ENCODE data around the gene ANKRD22. TPM values are rescaled to one million over a fixed set of nuclear protein-coding genes. Genes with fewer than 3 reads are reported as not detected.

ANKRD22 gene
- total and polyA plus RNA-seq, 10 of the 15 experiments (the other 5 are each of a cell fraction or from before 2014, with no cell fraction given): 0.30 to 1.3 (median 0.71) TPM

DNA sequence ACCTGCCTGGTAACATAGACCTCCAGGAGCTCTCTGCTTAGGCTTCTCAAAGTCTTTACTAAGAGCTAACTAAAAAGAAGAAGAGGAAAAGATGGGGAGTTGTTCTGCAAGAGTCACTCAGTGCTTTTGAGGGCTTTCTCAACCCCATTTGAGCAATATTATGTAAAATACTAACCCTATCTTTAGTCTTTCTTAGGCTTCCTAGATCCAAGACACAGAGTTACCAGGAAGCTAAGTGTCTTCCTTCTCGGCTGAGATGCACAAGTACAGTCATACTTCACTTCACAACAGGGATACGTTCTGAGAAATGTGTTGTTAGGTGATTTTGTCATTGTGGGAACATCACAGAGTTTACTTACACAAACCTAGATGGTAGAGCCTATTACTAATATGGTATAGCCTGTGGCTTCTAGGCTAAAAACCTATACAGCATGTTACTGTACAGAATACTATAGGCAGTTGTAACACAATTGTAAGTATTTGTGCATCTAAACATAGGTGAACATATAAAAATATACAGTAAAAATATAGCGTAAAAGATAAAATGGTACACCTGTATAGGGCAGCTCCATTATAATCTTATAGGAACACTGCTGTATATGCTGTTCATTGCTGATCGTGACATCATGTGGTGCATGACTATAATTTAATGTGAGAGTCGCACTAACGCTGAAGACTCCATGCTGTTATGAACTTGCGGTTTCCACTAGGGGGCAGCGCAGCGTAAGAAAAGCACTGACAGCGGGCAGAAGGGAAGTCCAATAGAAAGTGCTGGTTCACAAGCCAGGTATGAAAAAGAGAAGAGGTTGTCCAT, 16.3 kb downstream of the ANKRD22 start (continued):
- TF ChIP-seq, protein P1, sequence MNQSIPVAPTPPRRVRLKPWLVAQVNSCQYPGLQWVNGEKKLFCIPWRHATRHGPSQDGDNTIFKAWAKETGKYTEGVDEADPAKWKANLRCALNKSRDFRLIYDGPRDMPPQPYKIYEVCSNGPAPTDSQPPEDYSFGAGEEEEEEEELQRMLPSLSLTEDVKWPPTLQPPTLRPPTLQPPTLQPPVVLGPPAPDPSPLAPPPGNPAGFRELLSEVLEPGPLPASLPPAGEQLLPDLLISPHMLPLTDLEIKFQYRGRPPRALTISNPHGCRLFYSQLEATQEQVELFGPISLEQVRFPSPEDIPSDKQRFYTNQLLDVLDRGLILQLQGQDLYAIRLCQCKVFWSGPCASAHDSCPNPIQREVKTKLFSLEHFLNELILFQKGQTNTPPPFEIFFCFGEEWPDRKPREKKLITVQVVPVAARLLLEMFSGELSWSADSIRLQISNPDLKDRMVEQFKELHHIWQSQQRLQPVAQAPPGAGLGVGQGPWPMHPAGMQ (IDR thresholded peaks at IDR 0.05; ENCODE audit: borderline replicate concordance): no peak
- TF ChIP-seq, protein P2, sequence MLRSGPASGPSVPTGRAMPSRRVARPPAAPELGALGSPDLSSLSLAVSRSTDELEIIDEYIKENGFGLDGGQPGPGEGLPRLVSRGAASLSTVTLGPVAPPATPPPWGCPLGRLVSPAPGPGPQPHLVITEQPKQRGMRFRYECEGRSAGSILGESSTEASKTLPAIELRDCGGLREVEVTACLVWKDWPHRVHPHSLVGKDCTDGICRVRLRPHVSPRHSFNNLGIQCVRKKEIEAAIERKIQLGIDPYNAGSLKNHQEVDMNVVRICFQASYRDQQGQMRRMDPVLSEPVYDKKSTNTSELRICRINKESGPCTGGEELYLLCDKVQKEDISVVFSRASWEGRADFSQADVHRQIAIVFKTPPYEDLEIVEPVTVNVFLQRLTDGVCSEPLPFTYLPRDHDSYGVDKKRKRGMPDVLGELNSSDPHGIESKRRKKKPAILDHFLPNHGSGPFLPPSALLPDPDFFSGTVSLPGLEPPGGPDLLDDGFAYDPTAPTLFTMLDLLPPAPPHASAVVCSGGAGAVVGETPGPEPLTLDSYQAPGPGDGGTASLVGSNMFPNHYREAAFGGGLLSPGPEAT (IDR thresholded peaks at IDR 0.05; ENCODE audit: low read depth): no peak
- TF ChIP-seq, protein P3, sequence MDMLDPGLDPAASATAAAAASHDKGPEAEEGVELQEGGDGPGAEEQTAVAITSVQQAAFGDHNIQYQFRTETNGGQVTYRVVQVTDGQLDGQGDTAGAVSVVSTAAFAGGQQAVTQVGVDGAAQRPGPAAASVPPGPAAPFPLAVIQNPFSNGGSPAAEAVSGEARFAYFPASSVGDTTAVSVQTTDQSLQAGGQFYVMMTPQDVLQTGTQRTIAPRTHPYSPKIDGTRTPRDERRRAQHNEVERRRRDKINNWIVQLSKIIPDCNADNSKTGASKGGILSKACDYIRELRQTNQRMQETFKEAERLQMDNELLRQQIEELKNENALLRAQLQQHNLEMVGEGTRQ (IDR thresholded peaks at IDR 0.05; ENCODE audit: borderline replicate concordance, low read depth, low read length): no peak; the same call in 1 of the 2 replicates
- TF ChIP-seq SREBF2 (IDR thresholded peaks at IDR 0.05; ENCODE audit: low read length) (no peak), MEF2A (IDR thresholded peaks at IDR 0.05; ENCODE audit: insufficient read depth, low read depth, low read length) (no peak), ZNF622 (IDR thresholded peaks at IDR 0.05) (no peak), GABPA (IDR thresholded peaks at IDR 0.05; ENCODE audit: low read depth) (no peak), FOS (IDR thresholded peaks at IDR 0.05; ENCODE audit: borderline replicate concordance, extremely low read depth, insufficient read length) (no peak), STAT3 (IDR thresholded peaks at IDR 0.05; ENCODE audit: low read depth, low read length) (no peak), CHD1 (IDR thresholded peaks at IDR 0.05; ENCODE audit: low read depth, low read length) (no peak), KAT2A (conservative IDR thresholded peaks at IDR 0.05; ENCODE audit: control insufficient read depth, low read depth, low read length) (no peak), ETV6 (conservative IDR thresholded peaks at IDR 0.05 in 1 of 2, IDR thresholded peaks at IDR 0.05 in 1 of 2; ENCODE audit: borderline replicate concordance in 1 of 2, low read depth in 1 of 2) (no peak), NR2C1 (IDR thresholded peaks at IDR 0.05) (no peak), NFXL1 (IDR thresholded peaks at IDR 0.05; ENCODE audit: borderline replicate concordance) (no peak), SMAD1 (IDR thresholded peaks at IDR 0.05; ENCODE audit: low read depth, partially characterized antibody) (no peak), MTA3 (IDR thresholded peaks at IDR 0.05; ENCODE audit: borderline replicate concordance, low read length) (no peak), PAX5 (IDR thresholded peaks at IDR 0.05; ENCODE audit: borderline replicate concordance, low read depth, low read length) (no peak)
- TF ChIP-seq, protein P4, sequence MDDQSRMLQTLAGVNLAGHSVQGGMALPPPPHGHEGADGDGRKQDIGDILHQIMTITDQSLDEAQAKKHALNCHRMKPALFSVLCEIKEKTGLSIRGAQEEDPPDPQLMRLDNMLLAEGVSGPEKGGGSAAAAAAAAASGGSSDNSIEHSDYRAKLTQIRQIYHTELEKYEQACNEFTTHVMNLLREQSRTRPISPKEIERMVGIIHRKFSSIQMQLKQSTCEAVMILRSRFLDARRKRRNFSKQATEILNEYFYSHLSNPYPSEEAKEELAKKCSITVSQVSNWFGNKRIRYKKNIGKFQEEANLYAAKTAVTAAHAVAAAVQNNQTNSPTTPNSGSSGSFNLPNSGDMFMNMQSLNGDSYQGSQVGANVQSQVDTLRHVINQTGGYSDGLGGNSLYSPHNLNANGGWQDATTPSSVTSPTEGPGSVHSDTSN (IDR thresholded peaks at IDR 0.05; ENCODE audit: insufficient replicate concordance, low read depth, low read length): no peak
- TF ChIP-seq, protein P5, sequence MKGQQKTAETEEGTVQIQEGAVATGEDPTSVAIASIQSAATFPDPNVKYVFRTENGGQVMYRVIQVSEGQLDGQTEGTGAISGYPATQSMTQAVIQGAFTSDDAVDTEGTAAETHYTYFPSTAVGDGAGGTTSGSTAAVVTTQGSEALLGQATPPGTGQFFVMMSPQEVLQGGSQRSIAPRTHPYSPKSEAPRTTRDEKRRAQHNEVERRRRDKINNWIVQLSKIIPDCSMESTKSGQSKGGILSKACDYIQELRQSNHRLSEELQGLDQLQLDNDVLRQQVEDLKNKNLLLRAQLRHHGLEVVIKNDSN (IDR thresholded peaks at IDR 0.05; ENCODE audit: borderline replicate concordance, extremely low read length, insufficient read depth, low read depth, low read length): no peak
- TF ChIP-seq, protein P6, sequence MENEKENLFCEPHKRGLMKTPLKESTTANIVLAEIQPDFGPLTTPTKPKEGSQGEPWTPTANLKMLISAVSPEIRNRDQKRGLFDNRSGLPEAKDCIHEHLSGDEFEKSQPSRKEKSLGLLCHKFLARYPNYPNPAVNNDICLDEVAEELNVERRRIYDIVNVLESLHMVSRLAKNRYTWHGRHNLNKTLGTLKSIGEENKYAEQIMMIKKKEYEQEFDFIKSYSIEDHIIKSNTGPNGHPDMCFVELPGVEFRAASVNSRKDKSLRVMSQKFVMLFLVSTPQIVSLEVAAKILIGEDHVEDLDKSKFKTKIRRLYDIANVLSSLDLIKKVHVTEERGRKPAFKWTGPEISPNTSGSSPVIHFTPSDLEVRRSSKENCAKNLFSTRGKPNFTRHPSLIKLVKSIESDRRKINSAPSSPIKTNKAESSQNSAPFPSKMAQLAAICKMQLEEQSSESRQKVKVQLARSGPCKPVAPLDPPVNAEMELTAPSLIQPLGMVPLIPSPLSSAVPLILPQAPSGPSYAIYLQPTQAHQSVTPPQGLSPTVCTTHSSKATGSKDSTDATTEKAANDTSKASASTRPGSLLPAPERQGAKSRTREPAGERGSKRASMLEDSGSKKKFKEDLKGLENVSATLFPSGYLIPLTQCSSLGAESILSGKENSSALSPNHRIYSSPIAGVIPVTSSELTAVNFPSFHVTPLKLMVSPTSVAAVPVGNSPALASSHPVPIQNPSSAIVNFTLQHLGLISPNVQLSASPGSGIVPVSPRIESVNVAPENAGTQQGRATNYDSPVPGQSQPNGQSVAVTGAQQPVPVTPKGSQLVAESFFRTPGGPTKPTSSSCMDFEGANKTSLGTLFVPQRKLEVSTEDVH (IDR thresholded peaks at IDR 0.05; ENCODE audit: low read depth, partially characterized antibody): no peak

Data from GM12878 (cell line).